Esophagus squamous epithelium (tissue), 5 donors: ENCODE measurements around the gene TTC36. TPM values are rescaled to one million over a fixed set of nuclear protein-coding genes. Genes with fewer than 3 reads are reported as not detected.

Experiments used
- DNase-seq: peaks from one replicate; lab custom pipeline; 2025; lab: John Stamatoyannopoulos, UW
- H3K27ac ChIP-seq, 4 donors: fragments of 200-600 bp; sonication (generic); one replicate each; pipeline ENCODE4 v1.5.1; 2016 to 2019; ENCODE audit warnings: mild to moderate bottlenecking in 1 of 4
- H3K27me3 ChIP-seq, 4 donors: fragments of 200-600 bp; sonication (generic); 1 replicate in 3 of 4; 2 replicates in 1 of 4; pipeline versions ENCODE4 v1.5.1 to v1.6.0; 2017 to 2021; ENCODE audit warnings: antibody characterized with exemption in 1 of 4
- H3K36me3 ChIP-seq, 3 donors: fragments of 200-600 bp; sonication (generic); one replicate each; pipeline ENCODE4 v1.5.1; 2016 to 2019
- H3K4me1 ChIP-seq, 3 donors: fragments of 200-600 bp; sonication (generic); one replicate each; pipeline ENCODE4 v1.5.1; 2017 to 2019
- H3K4me3 ChIP-seq, 4 donors: fragments of 200-600 bp; sonication (generic); 1 replicate in 3 of 4; 2 replicates in 1 of 4; pipeline ENCODE4 v1.5.1; 2016 to 2019; ENCODE audit warnings: mild to moderate bottlenecking in 2 of 4, moderate library complexity in 1 of 4
- H3K9me3 ChIP-seq, 3 donors: fragments of 200-600 bp; sonication (generic); one replicate each; pipeline ENCODE4 v1.5.1; 2016 to 2019
- POLR2A ChIP-seq, 4 donors: fragments of 450-650 bp; IDR thresholded peaks; one replicate each; pipeline ENCODE4 v1.6.1; 2017; ENCODE audit warnings: antibody characterized with exemption in 4 of 4, mild to moderate bottlenecking in 4 of 4, moderate library complexity in 3 of 4
- WGBS, 2 donors: methylation state at CpG; one replicate each; pipeline ENCODE4 v1.1.5; 2018; 5-methylcytosine and 5-hydroxymethylcytosine counted together
- intact Hi-C: fragments of 100-400 bp; cut with DNase I; formaldehyde crosslinking; loops from one replicate; pipeline ENCODE4 v1.15.0; 2022
- total RNA-seq, 4 donors: library from RNA; depleted of rRNA; stranded (reverse); fragments of >200 nt; gene quantifications; one replicate each; pipeline ENCODE4 v1.1.0, GENCODE V29; 2016
- TF ChIP-seq, protein P1 (sequence below), 6 experiments: fragments of 450-650 bp in 4 of 6; fragments of 200-600 bp in 2 of 6; sonication (generic) in 2 of 6; IDR thresholded peaks; one replicate each; pipeline ENCODE4 v1.5.1; 2016 to 2019; ENCODE audit warnings: antibody characterized with exemption in 6 of 6, mild to moderate bottlenecking in 4 of 6, moderate library complexity in 4 of 6
- donor health status: DM: yes; HTN: yes; CAD: no.

The TTC36 gene
- total RNA-seq, 4 donors from 2014 or later, result 0.38 to 0.47 TPM; not detected in 2

DNA sequence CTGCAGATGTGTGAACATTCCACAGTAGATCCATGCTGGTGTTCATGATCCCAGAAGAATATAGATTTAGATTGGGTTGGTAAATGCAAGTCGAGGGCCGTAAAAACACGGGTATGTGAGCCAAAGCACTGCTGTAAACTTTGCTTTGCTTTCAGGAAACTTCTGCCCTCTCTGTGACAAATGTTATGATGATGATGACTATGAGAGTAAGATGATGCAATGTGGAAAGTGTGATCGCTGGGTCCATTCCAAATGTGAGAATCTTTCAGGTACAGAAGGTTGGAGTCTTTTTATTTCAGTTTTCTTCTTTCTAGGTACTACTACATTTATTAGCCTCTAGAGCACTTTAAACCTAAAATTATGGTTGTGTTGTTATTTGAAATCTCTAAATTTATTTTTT is 36.2 kb upstream of the TTC36 start:
- DNase-seq, result no peak
- H3K4me3 ChIP-seq, result no peak overlapping the region
- WGBS, 2 donors, result 75 to 88% methylated on average over 4 of the region's 4 CpGs
- no peaks in the 10 kb centered on the region for H3K9me3 ChIP-seq
- no peak for TF ChIP-seq POLR2A (IDR thresholded peaks at IDR 0.05)
- TF ChIP-seq, protein P1, sequence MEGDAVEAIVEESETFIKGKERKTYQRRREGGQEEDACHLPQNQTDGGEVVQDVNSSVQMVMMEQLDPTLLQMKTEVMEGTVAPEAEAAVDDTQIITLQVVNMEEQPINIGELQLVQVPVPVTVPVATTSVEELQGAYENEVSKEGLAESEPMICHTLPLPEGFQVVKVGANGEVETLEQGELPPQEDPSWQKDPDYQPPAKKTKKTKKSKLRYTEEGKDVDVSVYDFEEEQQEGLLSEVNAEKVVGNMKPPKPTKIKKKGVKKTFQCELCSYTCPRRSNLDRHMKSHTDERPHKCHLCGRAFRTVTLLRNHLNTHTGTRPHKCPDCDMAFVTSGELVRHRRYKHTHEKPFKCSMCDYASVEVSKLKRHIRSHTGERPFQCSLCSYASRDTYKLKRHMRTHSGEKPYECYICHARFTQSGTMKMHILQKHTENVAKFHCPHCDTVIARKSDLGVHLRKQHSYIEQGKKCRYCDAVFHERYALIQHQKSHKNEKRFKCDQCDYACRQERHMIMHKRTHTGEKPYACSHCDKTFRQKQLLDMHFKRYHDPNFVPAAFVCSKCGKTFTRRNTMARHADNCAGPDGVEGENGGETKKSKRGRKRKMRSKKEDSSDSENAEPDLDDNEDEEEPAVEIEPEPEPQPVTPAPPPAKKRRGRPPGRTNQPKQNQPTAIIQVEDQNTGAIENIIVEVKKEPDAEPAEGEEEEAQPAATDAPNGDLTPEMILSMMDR (IDR thresholded peaks at IDR 0.05), result no peak
- intact Hi-C loops, result loop anchor here (10.0 kb wide), 1 partner anchor 186 kb away; the partner anchor contains the start of gene CD3E
- no peaks in the 10 kb centered on the region for H3K4me1 ChIP-seq
- H3K27me3 ChIP-seq, result no peaks in the 10 kb centered on the region
- H3K36me3 ChIP-seq, result peaks cover 0 to 100% (median 39%) of the 10 kb centered on the region in 3 donors
- no peak overlapping the region for H3K27ac ChIP-seq

DNA sequence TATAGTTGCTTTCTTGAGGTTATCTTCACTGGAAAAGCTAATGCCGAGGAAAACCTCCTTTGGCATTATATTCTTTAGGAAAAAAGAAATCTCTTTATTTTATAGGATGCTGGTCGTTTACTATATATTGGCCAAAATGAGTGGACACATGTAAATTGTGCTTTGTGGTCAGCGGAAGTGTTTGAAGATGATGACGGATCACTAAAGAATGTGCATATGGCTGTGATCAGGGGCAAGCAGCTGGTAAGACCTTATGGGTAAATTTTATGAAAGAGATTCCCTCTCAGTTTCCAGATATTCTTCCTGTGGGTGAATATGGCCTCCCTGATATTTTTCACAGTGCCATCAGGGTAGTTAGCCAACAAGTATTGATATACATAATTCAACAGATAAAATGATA is 29.4 kb upstream of the TTC36 start:
- TF ChIP-seq POLR2A (IDR thresholded peaks at IDR 0.05), result no peak
- TF ChIP-seq, protein P1 (IDR thresholded peaks at IDR 0.05), result no peak
- no peaks in the 10 kb centered on the region for H3K27me3 ChIP-seq
- H3K27ac ChIP-seq, result no peak overlapping the region
- H3K36me3 ChIP-seq, result peaks cover 8 to 100% (median 61%) of the 10 kb centered on the region in 3 donors
- H3K4me3 ChIP-seq, result no peak overlapping the region
- DNase-seq, result no peak
- H3K9me3 ChIP-seq, result no peaks in the 10 kb centered on the region
- intact Hi-C loops, result loop anchor here (10.0 kb wide), 1 partner anchor 193 kb away; the partner anchor contains the start of gene CD3E
- H3K4me1 ChIP-seq, result no peaks in the 10 kb centered on the region
- WGBS, 2 donors, result 80 to 84% methylated on average over 4 of the region's 4 CpGs

DNA sequence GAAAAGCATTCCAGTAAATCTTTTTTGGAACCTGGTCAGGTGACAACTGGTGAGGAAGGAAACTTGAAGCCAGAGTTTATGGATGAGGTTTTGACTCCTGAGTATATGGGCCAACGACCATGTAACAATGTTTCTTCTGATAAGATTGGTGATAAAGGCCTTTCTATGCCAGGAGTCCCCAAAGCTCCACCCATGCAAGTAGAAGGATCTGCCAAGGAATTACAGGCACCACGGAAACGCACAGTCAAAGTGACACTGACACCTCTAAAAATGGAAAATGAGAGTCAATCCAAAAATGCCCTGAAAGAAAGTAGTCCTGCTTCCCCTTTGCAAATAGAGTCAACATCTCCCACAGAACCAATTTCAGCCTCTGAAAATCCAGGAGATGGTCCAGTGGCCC is 24.1 kb upstream of the TTC36 start:
- no peaks in the 10 kb centered on the region for H3K27me3 ChIP-seq
- no peak for DNase-seq
- H3K9me3 ChIP-seq, result no peaks in the 10 kb centered on the region
- intact Hi-C loops, result no loop called here
- TF ChIP-seq, protein P1 (IDR thresholded peaks at IDR 0.05), result no peak
- TF ChIP-seq POLR2A (IDR thresholded peaks at IDR 0.05), result no peak
- no peak overlapping the region for H3K27ac ChIP-seq
- peaks cover 37 to 100% (median 75%) of the 10 kb centered on the region in 3 donors for H3K36me3 ChIP-seq
- H3K4me1 ChIP-seq, result no peaks in the 10 kb centered on the region
- WGBS, 2 donors, result 67 to 86% methylated on average over 3 of the region's 3 CpGs
- H3K4me3 ChIP-seq, result no peak overlapping the region

DNA sequence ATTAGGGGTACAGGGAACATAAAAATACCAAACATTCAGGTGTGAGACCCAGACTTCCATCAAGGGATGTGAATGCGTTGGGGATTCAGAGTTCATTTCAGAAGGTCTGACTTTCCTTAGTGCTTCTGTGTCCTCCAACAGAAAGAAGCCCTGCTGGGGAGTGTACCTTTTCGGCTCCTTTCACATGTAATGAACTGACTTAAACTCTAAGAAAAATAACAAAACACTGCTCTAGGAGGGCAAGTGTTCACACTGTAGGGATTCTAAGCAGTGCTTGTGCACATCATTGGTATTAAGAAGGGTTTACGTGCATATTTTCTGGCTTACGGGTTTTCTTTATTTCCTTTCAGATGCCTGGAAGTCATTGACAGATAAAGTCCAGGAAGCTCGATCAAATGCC is 15.7 kb upstream of the TTC36 start:
- Histone ChIP-seq H3K4me1 (no peaks in the 10 kb centered on the region), H3K36me3 (peaks cover 12 to 100% (median 57%) of the 10 kb centered on the region in 3 donors), H3K4me3 (no peak overlapping the region), H3K27me3 (no peaks in the 10 kb centered on the region), H3K27ac (no peak overlapping the region), H3K9me3 (no peaks in the 10 kb centered on the region)
- no peak for DNase-seq
- 85 to 94% methylated on average over 5 of the region's 5 CpGs for WGBS, 2 donors
- TF ChIP-seq, protein P1 (IDR thresholded peaks at IDR 0.05), result no peak
- no peak for TF ChIP-seq POLR2A (IDR thresholded peaks at IDR 0.05)
- intact Hi-C loops, result no loop called here

DNA sequence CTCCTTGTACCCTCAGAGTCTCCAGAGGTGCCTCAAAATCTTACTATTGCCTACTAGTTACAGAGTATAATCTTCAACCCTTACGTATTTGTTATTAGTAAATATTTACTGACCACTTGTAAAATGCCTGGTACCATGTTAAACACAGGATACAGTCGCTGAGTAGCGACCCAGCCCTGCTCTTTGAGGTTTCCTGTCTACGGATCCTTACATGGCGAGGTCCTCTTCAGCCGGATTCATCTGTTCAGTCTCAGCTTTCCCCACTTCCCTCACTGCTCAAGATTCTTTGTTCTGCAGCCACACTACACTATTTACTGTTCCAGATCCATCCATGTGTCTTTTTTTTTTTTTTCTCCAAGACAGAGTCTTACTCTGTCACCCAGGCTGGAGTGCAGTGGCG is 13.2 kb upstream of the TTC36 start:
- DNase-seq, result no peak
- TF ChIP-seq, protein P1 (IDR thresholded peaks at IDR 0.05), result no peak
- TF ChIP-seq POLR2A (IDR thresholded peaks at IDR 0.05), result no peak
- Histone ChIP-seq H3K36me3 (peaks cover 4 to 100% (median 47%) of the 10 kb centered on the region in 3 donors), H3K4me1 (no peaks in the 10 kb centered on the region), H3K9me3 (no peaks in the 10 kb centered on the region), H3K27ac (no peak overlapping the region), H3K27me3 (no peaks in the 10 kb centered on the region), H3K4me3 (no peak overlapping the region)
- 77 to 84% methylated on average over 7 of the region's 7 CpGs for WGBS, 2 donors
- intact Hi-C loops, result no loop called here
